SK-MEL-5 (cell line): ENCODE data around the gene SORCS2. TPM values are rescaled to one million over a fixed set of nuclear protein-coding genes. Genes with fewer than 3 reads are reported as not detected.

ENCODE experiments used
- DNase-seq: peaks from one replicate; pipeline ENCODE4 v3.0.0-alpha.2; 2016; ENCODE audit warnings: low read depth, low spot score
- in situ Hi-C: cut with HindIII; loops from 2 replicates; pipeline ENCODE4 v1.10.0; 2016; ENCODE audit warnings: low sequenced_read_pairs, high pct_unique_total_duplicates, low pct_unique_long_range_greater_than_20kb
- total RNA-seq: library from RNA; depleted of rRNA; stranded (reverse); fragments of >200 nt; shearing (Covaris generic); gene quantifications from 2 replicates; pipeline ENCODE4 v1.2.3, GENCODE V29; 2014

Gene SORCS2
- total RNA-seq, 1 experiment from 2014 or later, result not detected

DNA sequence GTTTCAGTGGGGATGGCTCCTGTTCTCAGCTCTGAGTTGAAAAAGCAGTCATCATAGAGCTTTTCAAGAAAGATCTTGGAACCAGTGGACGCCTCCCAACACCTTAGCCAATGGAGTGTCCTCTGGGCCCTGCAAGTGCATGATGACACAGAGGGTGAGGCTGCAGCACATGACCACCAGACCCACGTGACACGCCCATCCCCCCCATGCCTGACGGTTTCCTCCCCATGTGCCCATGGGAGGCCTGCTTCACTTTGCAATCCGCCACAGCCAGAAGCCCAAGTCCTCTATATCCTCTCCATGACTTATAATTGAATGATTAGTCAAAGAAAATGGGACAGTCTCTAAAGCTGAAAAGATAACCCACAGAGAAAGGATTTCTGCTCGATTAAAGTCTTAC is 560.3 kb downstream of the SORCS2 start:
- in situ Hi-C loops, result no loop called here
- no peak for DNase-seq

DNA sequence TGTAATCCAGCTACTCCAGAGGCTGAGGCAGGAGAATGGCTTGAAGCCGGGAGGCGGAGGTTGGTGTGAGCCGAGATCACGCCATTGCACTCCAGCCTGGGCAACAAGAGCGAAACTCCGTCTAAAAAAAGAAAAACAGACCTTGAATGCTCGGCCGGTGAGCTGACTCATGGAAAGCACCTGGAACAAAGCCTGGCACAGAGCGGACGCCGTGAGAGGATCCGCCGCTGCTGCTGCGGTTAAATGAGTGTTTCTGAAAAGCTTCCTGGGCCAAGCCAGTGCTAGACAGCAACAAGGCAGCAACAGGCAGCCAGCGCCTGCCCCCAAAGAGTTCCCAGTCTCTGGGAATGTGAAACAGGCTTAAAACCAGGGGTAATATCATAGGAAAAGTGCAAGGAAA is 560.9 kb downstream of the SORCS2 start:
- in situ Hi-C loops, result no loop called here

DNA sequence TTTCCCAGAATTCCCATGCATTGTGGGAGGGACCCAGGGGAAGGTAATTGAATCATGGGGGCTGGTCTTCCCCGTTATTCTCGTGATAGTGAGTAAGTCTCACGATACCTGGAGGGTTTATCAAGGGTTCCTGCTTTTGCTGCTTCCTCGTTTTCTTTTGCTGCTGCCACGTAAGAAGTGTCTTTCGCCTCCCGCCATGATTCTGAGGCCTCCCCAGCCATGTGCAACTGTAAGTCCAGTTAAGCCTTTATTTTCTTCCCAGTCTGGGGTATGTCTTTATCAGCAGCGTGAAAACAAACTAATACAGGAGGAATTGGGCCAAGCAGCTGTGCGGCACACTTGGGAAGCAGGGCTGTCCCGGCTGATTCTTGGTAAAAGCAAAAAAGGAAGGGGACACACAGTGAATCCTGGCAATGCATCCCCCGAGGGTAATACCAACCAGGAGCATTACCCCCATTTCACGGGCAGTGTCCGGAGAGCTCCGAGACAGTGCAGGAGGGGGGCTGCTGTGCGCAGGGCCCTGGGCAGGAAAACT is 561.7 kb downstream of the SORCS2 start:
- DNase-seq, result no peak
- in situ Hi-C loops, result no loop called here

More for the DNA sequence above, 560.9 kb downstream of the SORCS2 start:
- no peak for DNase-seq

DNA sequence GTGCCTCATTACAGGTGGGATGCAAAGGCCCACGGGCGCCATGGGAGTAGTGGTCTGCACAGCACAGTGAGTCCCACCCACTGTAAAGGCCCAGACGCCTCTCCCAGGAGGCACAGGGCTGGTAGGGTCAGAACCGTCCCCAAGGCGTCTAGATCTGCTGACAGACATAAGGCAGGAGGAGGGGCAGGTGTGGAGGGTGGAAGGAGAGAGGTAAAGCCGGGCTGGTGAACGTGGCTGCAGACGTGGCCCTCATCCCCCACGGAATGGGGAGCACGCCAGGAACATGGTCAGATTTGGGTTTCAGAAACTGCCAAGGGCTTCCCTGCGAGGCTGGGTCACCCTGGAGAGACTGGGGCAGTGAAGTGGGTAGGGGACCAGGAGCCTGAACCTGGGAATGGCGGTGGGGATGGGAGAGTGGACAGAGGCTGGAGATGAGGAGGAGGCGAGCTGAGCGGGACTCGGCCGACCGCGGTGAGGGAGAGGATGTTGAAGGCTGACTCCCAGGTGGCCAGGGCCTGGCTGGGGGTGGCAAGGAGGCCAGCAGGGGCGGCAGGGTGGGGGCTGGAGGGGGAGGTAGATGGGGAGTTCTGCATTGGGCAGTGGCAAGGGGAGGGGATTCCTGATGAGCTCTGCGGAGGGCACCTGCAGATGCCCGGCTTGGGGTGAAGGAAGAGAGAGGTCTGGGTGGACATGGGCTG is 562.4 kb downstream of the SORCS2 start:
- DNase-seq, result no peak
- in situ Hi-C loops, result no loop called here

DNA sequence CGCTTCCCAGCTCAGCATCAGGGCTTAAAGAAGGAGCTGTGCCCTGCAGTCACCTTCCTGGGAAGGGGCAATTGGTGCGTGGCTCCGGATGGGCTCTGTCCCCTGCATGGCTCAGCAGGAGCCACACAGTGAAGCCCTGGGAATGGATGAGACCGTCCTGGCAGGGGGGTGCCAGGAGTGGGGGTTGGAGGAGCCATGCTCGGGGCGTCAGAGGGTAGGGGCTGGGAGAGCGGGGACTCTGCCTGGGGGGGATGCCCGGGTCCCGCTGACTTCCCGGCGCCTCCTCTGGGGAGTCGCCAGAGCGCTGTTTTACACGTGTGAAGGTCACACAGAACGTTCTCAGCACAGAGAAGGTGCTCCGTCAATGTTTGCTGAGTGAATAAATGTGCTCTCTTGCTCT is 563.2 kb downstream of the SORCS2 start:
- DNase-seq, result no peak
- in situ Hi-C loops, result no loop called here

DNA sequence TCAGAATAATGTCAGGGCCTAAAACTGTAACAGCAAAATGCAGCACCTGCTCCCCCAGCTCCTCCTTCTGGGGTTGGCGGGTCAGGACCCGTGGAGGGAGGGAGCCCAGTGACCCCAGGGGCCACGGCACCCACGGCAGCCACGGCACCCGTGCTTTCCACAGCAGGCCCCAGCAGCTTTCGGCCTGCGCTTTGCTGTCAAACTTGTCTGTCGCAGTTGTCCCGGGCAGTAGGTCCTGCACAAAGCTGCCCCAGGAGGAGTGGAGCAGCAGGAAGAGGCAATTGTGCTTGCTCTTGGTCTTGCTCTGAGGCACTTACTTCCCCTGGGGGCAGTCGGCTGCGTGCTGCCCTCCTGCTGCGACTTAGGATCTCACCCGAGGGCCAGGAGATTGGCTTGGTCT is 563.7 kb downstream of the SORCS2 start:
- no peak for DNase-seq
- in situ Hi-C loops, result no loop called here

DNA sequence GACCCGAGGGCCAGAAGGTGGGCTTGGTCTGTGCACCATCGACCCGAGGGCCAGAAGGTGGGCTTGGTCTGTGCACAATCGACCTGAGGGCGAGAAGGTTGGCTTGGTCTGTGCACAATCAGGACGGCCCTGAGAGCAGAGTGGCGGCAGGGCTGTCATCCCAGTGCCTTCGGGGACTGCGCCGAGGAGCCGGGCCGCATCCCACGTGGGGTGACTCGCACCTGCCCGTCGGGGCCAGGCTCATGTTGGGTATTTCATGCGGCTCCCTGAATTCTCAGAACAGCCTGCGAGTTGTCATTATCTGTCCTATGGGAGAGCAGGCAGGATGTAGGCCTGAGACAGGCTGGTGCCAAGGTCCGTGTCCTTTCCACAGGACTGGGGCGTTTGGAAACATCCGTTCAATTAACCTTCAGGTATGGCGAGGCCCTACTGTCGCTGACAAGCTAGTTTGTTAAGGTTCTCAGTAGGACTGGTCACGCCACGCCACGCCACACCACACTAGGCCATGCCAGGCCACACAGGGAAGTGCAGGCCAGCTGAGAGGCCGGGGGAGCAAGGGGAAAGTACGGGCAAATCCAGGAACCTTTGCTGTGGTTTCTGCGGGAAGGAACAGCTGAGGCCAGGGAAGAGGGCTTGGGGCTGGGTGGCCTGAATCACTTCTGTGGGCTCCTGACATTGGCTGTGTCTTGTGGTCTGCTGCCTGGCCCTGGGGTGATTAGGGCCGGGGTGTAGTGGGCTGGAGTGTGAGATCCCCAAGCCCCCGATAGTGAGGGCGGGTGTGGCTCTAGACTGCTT is 564.4 kb downstream of the SORCS2 start:
- in situ Hi-C loops, result no loop called here
- DNase-seq, result no peak

DNA sequence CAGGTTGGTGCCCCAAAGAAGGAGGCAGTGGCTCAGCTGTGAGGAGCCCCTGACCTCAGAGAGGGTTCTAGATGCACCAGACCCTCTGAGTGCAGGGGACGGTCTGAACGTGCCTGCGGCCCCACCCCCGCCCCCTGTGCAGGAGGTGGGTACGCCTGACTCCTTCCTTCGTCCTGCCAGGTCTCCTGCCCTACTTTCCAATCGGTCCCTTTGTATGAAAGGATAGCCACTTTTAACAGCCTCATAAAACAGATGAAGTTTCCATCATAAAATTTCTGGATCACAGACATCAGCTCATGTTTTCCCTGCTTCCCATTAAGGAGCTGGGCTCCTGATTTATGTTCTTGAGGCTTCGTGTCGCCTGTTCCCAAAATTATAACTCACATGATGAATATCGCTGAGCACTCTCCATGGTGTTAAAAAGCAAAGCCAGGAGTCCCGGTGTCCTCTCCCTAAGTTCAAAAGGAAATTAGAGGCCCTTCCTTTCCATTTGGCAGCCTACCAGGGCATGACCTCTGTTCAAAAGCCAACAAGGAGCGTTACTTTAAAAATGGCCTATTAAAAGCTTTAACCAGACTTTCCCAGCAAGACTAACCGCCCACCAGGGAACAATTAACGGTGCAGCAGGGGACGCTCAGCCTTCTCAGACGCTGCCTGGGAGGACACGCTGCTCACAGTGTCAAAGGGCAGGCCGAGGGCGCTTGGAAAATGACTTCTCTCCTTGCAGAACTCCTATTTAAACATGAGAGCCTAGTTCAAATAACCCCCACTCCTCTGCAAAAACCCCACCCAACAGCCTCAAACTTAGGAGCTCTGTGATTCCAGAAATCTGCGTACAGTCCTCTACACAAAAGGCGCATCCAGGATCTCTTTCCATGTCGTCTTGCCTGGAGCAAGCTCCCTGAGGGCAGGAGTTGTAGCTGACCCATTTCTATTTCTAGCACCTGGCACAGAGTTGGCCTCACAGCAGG is 565.4 kb downstream of the SORCS2 start:
- DNase-seq, result no peak
- in situ Hi-C loops, result no loop called here

DNA sequence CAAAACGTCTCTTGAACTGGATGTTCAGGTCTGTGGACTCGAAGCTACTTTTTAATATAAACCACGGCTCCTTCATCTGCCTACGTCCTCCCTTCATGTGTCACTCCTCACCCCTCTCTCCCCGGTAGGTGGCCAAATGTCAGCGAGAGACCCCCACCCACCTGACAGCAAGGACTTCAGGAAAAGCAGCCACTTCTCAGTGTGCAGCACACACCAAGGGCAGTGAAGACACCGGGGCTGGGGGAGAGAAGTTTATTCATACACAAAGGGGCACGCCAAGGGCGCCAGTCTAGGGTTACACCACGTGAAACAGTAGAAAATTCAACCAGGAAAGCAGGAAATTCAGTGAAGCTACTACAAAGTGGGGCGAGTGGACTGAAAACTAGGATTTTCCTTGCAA is 566.1 kb downstream of the SORCS2 start:
- no peak for DNase-seq
- in situ Hi-C loops, result no loop called here

DNA sequence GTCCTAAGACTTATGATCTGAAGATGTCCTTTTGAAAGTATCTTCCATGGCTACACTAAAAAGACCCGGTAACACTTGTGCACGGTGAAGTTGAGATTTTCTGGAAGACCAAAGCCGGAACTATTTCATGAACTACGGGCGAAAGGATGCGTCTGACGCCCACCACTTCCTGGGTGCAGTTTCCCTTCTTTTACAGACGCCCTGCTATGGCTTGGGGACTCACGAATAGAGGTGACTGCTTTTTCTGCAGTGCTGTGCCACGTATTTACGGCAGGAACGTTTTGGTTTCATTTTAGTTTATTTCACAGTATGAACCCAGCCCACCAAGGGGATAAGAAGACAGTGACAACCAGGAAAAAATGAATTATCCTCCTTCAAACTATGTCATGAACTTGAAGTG is 566.9 kb downstream of the SORCS2 start:
- DNase-seq, result no peak
- in situ Hi-C loops, result no loop called here

DNA sequence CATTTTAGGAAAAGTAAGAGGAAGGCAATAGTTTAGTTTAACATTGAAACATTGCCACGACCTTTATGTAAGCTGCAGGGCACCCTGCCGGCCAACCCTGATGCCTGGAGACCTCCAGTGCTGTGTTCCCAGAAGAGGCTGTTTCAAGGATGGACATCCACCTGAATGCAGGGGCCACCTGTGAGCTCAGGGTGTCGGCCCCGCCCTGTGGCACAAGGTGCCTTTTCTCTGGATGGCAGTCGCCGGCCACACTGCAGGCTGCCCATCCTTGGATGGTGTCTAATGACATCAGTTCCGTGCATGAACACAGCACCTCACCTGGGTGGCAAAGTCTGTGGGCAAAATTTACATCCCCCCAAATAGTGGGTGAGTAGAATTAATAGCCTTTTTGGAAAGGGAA is 567.3 kb downstream of the SORCS2 start:
- in situ Hi-C loops, result no loop called here

DNA sequence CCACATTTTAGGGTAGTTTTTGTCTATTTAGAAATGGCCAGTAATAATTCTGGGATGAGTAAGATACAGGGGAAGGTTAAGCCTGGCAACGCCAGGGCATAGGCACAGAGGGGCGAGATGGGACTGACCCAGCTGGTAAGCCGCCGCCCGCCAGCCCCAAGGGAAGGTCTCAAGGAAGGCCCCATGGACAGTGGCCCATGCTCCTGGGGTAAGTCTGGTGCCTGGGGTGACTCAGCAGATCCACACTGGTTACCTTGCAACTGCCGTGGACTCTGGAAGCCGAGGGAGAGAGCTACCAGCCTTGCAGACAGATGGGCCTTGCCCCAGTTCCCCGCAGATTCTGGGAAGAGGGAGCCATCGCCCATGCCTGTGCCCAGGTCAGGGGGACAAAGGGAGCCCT is 567.9 kb downstream of the SORCS2 start:
- DNase-seq, result no peak
- in situ Hi-C loops, result no loop called here

More for the DNA sequence above, 567.3 kb downstream of the SORCS2 start:
- no peak for DNase-seq

DNA sequence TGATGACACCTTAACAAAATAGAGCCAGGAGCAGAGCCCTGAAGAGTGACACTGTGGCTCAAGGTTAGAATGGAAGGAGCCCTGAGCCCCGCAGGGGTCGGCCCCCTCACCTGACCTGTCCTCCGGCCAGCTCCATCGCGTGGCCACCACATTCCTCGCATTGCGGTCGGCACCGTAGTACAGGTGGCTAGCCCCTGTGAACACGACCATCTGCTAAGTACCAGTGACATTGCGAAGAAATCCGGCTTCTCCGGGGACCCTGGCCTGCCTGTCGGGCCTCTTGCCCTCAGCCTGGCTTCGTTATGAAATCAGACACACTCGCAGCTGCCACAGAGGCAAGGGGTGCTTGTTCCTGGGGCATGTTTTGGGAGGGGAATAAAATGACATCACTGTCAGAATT is 568.4 kb downstream of the SORCS2 start:
- in situ Hi-C loops, result no loop called here
- DNase-seq, result no peak

DNA sequence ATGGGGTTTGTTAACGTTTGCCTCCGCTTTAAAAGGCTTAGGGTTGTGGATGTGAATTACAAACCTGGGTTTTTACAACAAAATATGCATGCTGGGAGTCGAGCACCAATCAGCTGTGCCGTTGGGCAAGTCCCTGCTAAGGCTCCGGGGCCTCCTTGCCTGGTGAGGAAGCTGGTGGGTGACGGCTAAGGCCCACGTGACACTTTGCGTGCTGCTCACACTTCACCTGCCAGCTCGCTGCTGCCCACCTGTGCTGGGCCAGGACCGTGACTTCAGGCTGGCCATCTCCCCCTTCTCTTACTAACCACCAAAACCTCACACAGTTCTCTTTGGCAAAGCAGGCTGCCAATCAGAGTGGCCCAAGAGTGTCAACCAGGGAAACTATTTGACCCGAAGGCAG is 569.0 kb downstream of the SORCS2 start:
- DNase-seq, result no peak
- in situ Hi-C loops, result no loop called here

DNA sequence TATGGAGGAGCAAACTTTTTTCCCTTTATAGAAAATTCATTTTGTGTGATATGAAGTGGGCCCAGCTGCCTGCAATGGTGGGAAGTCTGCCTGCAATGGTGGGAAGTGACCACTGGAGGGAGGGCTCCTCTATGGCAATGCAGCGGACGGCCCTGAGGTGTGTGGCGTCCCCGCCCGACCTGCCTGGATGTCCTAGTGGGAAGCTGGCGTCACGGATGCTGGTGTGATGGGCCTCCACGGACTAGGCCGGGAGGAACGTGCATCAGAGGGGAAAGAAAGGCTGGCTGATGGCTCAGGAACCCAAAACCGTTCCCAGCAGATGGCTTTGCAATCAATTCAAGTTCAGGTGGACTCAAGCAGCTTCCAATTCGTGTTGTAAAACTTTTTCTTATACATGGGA is 569.4 kb downstream of the SORCS2 start:
- peak; percentile 65 for DNase-seq
- in situ Hi-C loops, result no loop called here

DNA sequence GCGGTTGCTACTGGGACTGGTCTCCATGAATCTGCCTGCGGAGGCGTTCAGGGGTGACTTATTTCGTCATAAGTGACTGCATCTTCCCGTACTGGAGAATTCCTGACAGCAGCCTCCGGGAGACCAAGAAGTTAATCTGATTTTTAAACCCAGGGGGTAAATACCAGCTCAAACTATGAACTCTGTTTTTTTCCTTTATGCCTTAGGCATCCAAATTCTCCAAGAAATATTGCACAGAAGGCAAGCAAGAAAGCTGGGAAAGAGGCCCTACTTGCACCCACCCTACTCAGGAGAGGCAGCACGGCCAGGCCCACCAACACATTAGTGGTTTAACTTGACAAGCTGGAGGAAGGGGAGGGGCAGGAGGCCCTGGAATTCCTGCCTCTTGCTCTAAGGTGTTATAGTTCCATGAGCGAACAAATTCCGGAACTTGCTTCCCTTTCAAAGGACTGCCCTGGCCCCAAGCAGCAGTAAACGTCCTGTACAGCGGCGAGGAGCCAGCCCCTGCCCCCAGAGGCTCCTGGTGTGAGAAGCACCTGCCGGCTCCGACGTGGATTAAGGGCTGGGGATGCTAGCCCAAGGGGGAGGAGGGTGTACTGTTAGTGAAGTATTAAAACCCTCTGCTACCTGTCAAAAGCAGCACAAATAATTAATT is 570.2 kb downstream of the SORCS2 start:
- in situ Hi-C loops, result no loop called here

DNA sequence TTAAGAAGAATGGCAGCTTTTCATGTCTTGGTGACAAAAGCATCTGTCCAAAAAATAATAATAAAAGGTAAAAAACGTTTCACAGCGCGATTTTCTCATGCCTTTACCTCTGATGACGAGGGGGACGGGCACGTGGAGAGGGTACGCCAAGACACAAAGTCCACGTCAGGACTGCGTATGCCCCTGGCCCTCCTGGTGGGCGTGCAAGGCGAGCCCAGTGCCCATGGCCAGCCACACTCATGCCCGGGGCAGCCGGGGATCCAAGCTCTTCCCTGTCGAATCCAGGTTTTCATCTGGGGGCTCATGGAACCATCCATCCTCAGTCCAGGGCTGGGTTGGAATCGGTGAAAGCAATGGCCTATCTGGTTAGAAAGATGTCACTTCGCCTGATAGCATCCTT is 570.8 kb downstream of the SORCS2 start:
- DNase-seq, result no peak
- in situ Hi-C loops, result no loop called here

More for the DNA sequence above, 570.2 kb downstream of the SORCS2 start:
- DNase-seq, result no peak
